Rectal smooth muscle tissue (tissue), 1 donor: ENCODE measurements around the gene CTNND1.

Source experiments
- H3K27ac ChIP-seq: one replicate; pipeline ENCODE4 v1.7.0; 2013; ENCODE audit warnings: low read depth, low read length, inconsistent platforms
- H3K27me3 ChIP-seq: one replicate; pipeline ENCODE4 v1.7.0; 2013; ENCODE audit warnings: low read length; ENCODE audit not compliant: control insufficient read depth, insufficient read depth
- H3K36me3 ChIP-seq: one replicate; pipeline ENCODE4 v1.7.0; 2013; ENCODE audit warnings: low read length; ENCODE audit not compliant: control insufficient read depth, insufficient read depth
- H3K4me1 ChIP-seq: one replicate; pipeline ENCODE4 v1.7.0; 2013; ENCODE audit warnings: low read length; ENCODE audit not compliant: control insufficient read depth, insufficient read depth
- H3K4me3 ChIP-seq: one replicate; pipeline ENCODE4 v1.7.0; 2013; ENCODE audit warnings: low read length
- H3K9ac ChIP-seq: one replicate; pipeline ENCODE4 v1.7.0; 2013; ENCODE audit warnings: low read length

CTNND1 gene

DNA sequence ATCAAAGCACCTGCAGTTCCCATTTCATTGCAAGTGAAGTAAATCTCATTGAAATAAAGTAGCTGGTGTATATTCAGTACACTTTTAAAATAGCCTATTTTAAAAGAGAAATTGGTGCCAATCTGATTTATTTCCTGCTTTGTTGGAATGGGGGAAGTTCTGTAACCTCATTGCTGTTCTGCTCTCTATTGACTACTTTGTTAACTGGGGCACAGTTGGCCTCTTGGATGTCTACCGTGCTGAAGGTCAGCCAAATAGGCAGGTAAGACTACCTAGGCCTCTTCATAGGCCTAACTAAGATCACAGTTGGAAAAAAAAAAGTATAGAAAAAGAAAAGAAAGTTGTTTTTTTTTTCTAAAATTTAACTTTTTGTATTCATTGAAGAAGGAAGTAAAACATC lies 9.2 kb downstream of the CTNND1 start:
- Histone ChIP-seq H3K27ac (no peak overlapping the region), H3K36me3 (peaks cover 2% of the 10 kb centered on the region), H3K4me3 (no peak overlapping the region), H3K9ac (no peak overlapping the region), H3K27me3 (no peaks in the 10 kb centered on the region), H3K4me1 (peaks cover 15% of the 10 kb centered on the region)

DNA sequence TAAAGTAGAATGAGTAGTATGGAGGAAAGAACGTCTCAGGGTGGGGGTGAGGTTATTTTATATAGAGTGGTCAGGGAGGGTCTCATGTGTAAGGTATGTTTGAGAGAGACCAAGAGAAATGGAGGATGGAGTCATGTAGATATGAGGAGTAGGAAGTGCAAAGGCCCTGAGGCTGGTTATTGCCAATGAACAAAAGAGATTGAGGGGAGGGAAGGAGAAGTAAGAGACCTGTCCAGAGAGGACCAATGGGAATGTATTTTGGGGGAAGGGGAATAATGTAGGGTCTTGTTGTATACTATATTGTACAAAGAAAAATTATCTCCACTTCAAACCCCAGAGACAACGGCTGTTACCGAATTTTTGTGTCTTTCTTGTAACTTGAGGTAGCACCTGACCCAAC lies 9.8 kb downstream of the CTNND1 start:
- Histone ChIP-seq H3K9ac (no peak overlapping the region), H3K36me3 (peaks cover 2% of the 10 kb centered on the region), H3K4me3 (no peak overlapping the region), H3K27me3 (no peaks in the 10 kb centered on the region), H3K4me1 (peaks cover 18% of the 10 kb centered on the region), H3K27ac (no peak overlapping the region)

DNA sequence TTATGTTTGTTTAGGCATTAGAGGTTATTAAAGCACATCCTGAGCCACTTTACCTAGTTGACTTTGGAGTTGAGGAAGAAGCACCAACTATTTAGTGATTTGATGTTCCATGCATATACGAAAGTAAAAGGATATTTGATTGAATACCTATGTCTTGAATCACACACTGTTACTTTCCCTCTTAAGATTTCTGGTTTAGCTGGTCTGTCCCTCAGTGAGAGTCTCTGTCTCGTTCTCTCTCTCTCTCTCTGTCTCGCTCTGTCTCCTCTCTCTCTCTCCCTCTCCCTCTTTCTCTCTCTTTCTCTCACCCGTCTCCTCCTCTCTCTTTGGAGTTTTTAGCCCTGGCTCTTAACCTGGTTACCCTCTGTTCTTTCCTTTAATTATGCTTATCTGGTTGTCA lies 11.0 kb downstream of the CTNND1 start:
- peaks cover 28% of the 10 kb centered on the region for H3K4me1 ChIP-seq
- H3K36me3 ChIP-seq = peaks cover 2% of the 10 kb centered on the region
- no peak overlapping the region for H3K9ac ChIP-seq
- H3K27me3 ChIP-seq = no peaks in the 10 kb centered on the region
- H3K27ac ChIP-seq = no peak overlapping the region
- H3K4me3 ChIP-seq = no peak overlapping the region

DNA sequence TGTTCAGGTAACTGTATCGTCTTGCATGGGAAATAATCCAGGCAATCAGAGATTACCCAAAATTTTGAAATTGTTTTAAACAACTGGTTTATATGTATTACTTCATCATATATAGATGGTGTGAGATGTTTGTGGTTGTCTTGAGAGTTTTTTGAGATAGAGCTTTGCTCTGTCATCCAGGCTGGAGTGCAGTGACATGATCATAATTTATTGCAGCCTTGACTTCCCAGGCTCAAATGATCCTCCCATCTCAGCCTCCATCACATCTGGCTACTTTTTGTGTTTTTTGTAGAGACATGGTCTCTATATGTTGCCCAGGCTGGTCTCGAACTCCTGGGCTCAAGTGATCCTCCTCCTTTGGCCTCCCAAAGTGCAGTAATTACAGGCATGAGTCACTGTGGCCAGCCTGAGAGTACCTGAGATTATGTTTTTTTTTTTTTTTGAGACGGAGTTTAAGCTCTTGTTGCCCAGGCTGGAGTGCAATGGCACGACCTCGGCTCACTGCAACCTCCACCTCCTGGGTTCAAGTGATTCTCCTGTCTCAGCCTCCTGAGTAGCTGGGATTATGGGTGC lies 11.5 kb downstream of the CTNND1 start:
- Histone ChIP-seq H3K27ac (no peak overlapping the region), H3K9ac (no peak overlapping the region), H3K27me3 (no peaks in the 10 kb centered on the region), H3K4me3 (no peak overlapping the region), H3K36me3 (peaks cover 2% of the 10 kb centered on the region), H3K4me1 (peaks cover 34% of the 10 kb centered on the region)

DNA sequence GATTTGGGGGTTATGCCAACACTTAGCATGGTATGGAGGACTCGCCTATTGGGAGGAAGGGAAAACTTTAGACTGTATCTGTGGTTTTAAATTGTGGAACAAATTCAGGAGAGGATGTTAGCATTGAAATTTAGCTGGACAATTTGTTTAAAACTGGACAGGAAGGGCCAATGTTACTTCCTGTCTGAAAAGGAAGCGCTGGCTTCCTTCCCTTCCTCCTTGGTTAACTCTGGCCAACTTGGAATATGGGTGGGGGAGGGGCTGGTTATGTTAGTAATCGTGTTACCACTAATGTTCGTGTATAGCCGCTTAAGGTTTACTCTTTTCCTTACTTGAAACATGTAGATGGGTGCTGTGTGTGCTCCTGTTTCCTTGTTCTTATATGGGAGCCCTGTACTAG lies 13.9 kb downstream of the CTNND1 start:
- Histone ChIP-seq H3K4me3 (no peak overlapping the region), H3K9ac (no peak overlapping the region), H3K4me1 (peaks cover 47% of the 10 kb centered on the region), H3K27ac (peak overlapping the region; percentile 21), H3K27me3 (no peaks in the 10 kb centered on the region), H3K36me3 (no peaks in the 10 kb centered on the region)

DNA sequence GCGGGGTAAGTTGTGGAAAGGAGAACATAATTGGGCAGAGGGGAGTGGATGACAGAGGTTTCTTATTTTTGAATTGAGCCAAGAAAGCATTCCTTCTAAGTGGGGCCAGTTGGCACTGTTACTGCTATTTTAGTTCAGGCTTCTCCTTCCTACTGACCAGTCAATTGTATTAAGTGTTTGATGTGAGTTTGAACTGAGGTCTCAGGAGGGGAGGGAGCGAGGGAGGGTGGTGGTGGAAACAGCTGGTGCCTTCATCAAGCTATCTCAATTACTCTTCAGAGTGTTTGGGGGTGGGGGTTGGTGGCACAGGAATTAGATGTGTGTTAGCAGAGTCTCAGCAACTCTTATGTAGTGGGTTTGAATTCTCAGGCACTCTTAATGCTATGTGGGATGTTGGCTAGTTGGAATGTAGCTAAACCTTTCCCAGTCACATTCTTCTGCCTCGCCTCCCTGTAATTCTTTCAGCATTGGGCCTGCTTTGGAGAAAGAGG lies 14.5 kb downstream of the CTNND1 start:
- Histone ChIP-seq H3K36me3 (no peaks in the 10 kb centered on the region), H3K27me3 (no peaks in the 10 kb centered on the region), H3K27ac (peak overlapping the region; percentile 21), H3K9ac (no peak overlapping the region), H3K4me1 (peaks cover 52% of the 10 kb centered on the region), H3K4me3 (no peak overlapping the region)

DNA sequence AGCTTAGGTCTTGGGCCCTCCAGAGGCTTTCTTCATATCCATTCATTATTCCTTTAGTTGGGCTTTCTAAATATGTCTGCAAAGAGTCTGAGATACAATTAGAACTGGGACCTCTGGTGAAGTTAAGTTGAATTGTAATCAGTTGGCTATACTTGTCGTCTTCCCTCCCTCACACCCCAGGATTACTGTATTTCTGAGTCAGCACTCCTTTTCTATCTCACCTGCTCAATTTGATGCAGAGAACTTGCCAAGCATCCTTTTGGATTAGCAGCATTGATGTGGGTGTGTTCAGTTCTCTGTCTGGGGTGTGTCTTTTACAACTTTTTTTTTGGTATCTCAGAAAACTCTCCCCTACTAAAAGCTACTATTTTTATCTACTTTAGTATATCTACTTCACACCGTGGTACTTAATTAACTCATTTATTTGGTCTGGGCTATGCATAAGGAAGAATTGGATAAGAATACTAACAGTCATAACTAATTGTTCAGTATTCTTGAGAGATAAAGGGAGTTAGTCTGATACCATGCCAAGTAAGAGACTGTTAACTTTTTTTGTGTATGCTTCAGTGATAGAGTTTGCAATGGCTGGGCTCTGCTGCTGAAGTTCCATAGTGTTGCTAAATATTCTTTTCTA lies 15.1 kb downstream of the CTNND1 start:
- H3K36me3 ChIP-seq = no peaks in the 10 kb centered on the region
- H3K9ac ChIP-seq = no peak overlapping the region
- peaks cover 52% of the 10 kb centered on the region for H3K4me1 ChIP-seq
- no peaks in the 10 kb centered on the region for H3K27me3 ChIP-seq
- peak overlapping the region; percentile 32 for H3K4me3 ChIP-seq
- peak overlapping the region; percentile 63 for H3K27ac ChIP-seq

DNA sequence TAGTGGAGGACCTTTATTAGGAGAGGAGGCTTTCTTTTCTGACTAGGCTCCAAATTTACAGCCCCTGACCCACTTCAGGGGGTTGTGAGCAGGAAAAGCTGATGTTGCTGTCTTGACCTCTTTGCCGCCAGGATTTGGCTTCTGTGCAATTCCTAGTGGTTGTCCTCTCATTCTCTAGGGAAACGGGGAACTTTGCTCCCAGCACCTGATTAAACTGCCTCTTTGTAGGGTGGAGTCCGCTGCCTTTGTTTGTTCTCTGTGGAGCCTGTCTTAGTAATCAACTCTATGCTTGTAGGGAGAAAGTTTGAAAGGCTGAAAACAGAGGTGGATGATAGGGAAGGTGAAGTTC lies 16.3 kb downstream of the CTNND1 start:
- peak overlapping the region; percentile 46 for H3K4me3 ChIP-seq

DNA sequence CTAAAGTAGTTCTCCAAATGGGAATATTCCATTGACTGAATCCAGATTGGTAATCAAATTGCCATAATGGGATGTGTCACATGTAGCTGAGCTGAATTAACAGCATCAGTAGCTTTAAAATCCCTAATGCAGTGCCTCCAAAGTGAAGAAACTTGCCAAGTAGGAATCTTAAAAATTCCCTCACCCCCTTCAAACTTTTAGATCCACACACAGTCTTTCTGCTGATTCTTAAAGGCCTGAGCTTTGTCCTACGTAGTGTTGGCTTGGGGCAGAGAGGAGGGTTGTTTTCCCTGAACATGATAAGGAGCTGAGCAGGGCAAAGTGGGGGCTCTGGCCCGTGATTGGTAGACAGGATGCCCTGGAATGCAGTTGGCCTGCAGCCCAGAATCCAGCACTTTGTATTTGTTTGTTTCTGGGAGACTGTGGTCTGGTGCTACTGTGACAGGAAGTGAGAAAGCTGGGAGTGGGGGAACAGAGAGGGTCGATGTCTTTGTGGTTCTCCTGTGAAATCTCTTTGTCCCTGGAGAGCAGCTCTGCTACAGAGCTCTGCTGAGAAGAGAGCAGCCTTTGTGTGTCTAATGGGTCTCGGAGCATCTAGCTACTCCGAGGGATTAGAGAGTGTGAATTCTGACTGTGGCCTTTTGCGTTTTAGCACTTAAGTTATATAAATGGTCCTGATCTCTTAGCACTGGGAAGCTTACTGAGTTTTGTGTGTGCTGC lies 16.9 kb downstream of the CTNND1 start:
- H3K27me3 ChIP-seq = no peaks in the 10 kb centered on the region
- peak overlapping the region; percentile 51 for H3K4me3 ChIP-seq

More for the DNA sequence above, 16.3 kb downstream of the CTNND1 start:
- Histone ChIP-seq H3K4me1 (peaks cover 49% of the 10 kb centered on the region), H3K27me3 (no peaks in the 10 kb centered on the region), H3K27ac (peak overlapping the region; percentile 63), H3K9ac (no peak overlapping the region), H3K36me3 (no peaks in the 10 kb centered on the region)

DNA sequence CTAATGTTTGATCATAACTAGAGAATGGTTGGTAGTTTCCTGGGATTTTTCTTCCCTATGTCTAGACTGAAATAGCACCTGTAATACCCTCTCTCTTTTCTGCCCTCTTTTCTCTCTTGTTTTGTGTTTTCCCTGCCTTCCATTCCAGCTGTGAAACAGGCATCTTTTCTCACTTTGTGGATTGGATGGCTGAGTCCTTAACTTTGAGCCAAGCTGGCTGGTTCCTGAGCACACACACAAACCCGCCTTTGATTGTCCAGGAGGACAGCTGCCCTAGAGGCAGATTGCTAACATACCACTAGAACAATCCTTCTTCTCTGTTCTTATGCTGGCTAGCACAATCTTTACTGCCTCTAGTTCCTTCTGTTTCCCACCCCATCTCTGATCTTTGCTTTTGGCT lies 17.7 kb downstream of the CTNND1 start:
- H3K36me3 ChIP-seq = no peaks in the 10 kb centered on the region
- peak overlapping the region; percentile 51 for H3K4me3 ChIP-seq
- H3K27ac ChIP-seq = peak overlapping the region; percentile 63
- no peaks in the 10 kb centered on the region for H3K27me3 ChIP-seq
- H3K9ac ChIP-seq = no peak overlapping the region
- peaks cover 49% of the 10 kb centered on the region for H3K4me1 ChIP-seq

More for the DNA sequence above, 16.9 kb downstream of the CTNND1 start:
- peaks cover 49% of the 10 kb centered on the region for H3K4me1 ChIP-seq
- peak overlapping the region; percentile 1 for H3K9ac ChIP-seq
- peak overlapping the region; percentile 63 for H3K27ac ChIP-seq
- no peaks in the 10 kb centered on the region for H3K36me3 ChIP-seq

DNA sequence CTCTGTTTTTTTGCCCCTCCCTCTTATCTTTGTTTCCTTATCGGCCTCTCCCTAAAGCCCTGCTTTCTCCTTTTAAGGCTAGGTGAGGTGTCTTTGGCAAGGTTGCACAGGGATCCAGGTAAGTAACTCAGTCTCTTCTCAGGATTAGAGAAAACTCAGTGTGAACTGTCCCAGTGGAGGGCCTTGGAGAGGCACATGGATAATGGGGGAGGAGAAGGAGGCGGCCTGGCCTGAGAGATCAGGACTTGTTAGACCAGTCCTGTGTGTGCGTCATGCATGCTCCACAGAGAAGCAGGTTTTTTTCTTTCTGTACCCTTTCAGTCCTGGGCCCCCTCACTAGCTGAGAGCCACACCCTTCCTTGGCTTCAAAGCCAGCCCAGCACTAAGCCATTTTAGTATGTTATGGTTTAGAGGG lies 19.9 kb downstream of the CTNND1 start:
- peaks cover 36% of the 10 kb centered on the region for H3K4me1 ChIP-seq
- H3K4me3 ChIP-seq = no peak overlapping the region
- H3K9ac ChIP-seq = no peak overlapping the region
- peak overlapping the region; percentile 33 for H3K27ac ChIP-seq
- no peaks in the 10 kb centered on the region for H3K27me3 ChIP-seq
- no peaks in the 10 kb centered on the region for H3K36me3 ChIP-seq

DNA sequence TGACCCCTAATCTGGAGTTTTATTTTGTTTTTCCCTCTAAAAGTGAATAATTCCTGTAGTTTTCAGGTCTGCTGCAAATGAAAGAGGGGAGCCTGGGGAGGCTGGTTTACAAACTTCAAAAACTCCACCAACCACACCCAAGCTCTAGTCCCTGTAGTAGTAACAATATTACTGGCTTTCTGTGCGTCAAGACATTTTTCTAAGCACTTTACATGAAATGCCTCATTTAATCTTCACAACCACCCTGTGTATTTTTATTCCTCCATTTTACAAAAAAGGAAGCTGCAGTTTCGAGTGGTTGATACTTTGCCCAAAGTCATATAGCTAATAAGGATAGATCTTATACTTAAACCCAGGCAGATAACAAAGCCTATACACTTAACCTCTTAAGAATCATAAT lies 23.5 kb downstream of the CTNND1 start:
- H3K4me1 ChIP-seq = peaks cover 25% of the 10 kb centered on the region
- H3K9ac ChIP-seq = no peak overlapping the region
- no peak overlapping the region for H3K4me3 ChIP-seq
- no peaks in the 10 kb centered on the region for H3K27me3 ChIP-seq
- H3K36me3 ChIP-seq = no peaks in the 10 kb centered on the region
- no peak overlapping the region for H3K27ac ChIP-seq
